ENCODE results near the gene FPR3. TPM values are rescaled to one million over a fixed set of nuclear protein-coding genes. Genes with fewer than 3 reads are reported as not detected.

Gene FPR3
- polyA plus RNA-seq, 1 donor from 2014 or later = not detected

- H3K27ac ChIP-seq (ENCODE audit: low read length) = no peak overlapping the region
- TF ChIP-seq CTCF (IDR thresholded peaks at IDR 0.05; ENCODE audit: poor library complexity, severe bottlenecking) = no peak
- no peak for TF ChIP-seq REST (IDR thresholded peaks at IDR 0.05; ENCODE audit: borderline replicate concordance)
- TF ChIP-seq EZH2 (IDR thresholded peaks at IDR 0.05; ENCODE audit: borderline replicate concordance, insufficient read depth, low read length, poor library complexity, severe bottlenecking) = no peak
- no peak for TF ChIP-seq POLR2AphosphoS5 (IDR thresholded peaks at IDR 0.05)
- TF ChIP-seq RAD21 (conservative IDR thresholded peaks at IDR 0.05) = no peak
- TF ChIP-seq SMC3 (conservative IDR thresholded peaks at IDR 0.05; ENCODE audit: poor library complexity) = no peak
- no peak for TF ChIP-seq EP300 (conservative IDR thresholded peaks at IDR 0.05; ENCODE audit: poor library complexity, severe bottlenecking)
- no peak for TF ChIP-seq MXI1 (conservative IDR thresholded peaks at IDR 0.05; ENCODE audit: poor library complexity, severe bottlenecking)
- no peak for TF ChIP-seq TAF1 (IDR thresholded peaks at IDR 0.05; ENCODE audit: low read depth)
- no peak overlapping the region for H3K4me2 ChIP-seq (ENCODE audit: low read length)
- no peak overlapping the region for H3K4me3 ChIP-seq (ENCODE audit: low read length)
- H3K9ac ChIP-seq (ENCODE audit: low read length) = no peak overlapping the region
- H4K20me1 ChIP-seq (ENCODE audit: insufficient read depth) = no peaks in the 10 kb centered on the region
- H3K36me3 ChIP-seq (ENCODE audit: insufficient read depth, low read length) = no peaks in the 10 kb centered on the region
- no peaks in the 10 kb centered on the region for H3F3A ChIP-seq (ENCODE audit: insufficient read depth, low read length, poor library complexity, severe bottlenecking)
- no peaks in the 10 kb centered on the region for H3K79me2 ChIP-seq (replicated peaks; ENCODE audit: insufficient read depth, low read length)
- no peaks in the 10 kb centered on the region for H3K9me2 ChIP-seq (ENCODE audit: insufficient read depth, low read length)
- no peaks in the 10 kb centered on the region for H3K9me3 ChIP-seq (ENCODE audit: low read length)
- H3K27me3 ChIP-seq (ENCODE audit: insufficient read depth, low read depth, low read length) = no peaks in the 10 kb centered on the region
- no peak overlapping the region for H2AFZ ChIP-seq (ENCODE audit: low read depth, low read length)
These were observed 29.9 kb upstream of the FPR3 start for GRCh38 chr19:51765086-51765485.

- Histone ChIP-seq H3K27ac (ENCODE audit: low read length) (no peak overlapping the region), H3K36me3 (ENCODE audit: insufficient read depth, low read length) (no peaks in the 10 kb centered on the region), H3K9ac (ENCODE audit: low read length) (no peak overlapping the region), H3K4me2 (ENCODE audit: low read length) (no peak overlapping the region), H3K27me3 (ENCODE audit: insufficient read depth, low read depth, low read length) (no peaks in the 10 kb centered on the region), H3K9me3 (ENCODE audit: low read length) (no peaks in the 10 kb centered on the region), H3K9me2 (ENCODE audit: insufficient read depth, low read length) (no peaks in the 10 kb centered on the region), H3F3A (ENCODE audit: insufficient read depth, low read length, poor library complexity, severe bottlenecking) (no peaks in the 10 kb centered on the region), H2AFZ (ENCODE audit: low read depth, low read length) (no peak overlapping the region), H3K4me3 (ENCODE audit: low read length) (no peak overlapping the region), H3K79me2 (replicated peaks; ENCODE audit: insufficient read depth, low read length) (no peaks in the 10 kb centered on the region), H4K20me1 (ENCODE audit: insufficient read depth) (no peaks in the 10 kb centered on the region)
- TF ChIP-seq EP300 (conservative IDR thresholded peaks at IDR 0.05; ENCODE audit: poor library complexity, severe bottlenecking) (no peak), RAD21 (conservative IDR thresholded peaks at IDR 0.05) (no peak)
These were observed 28.5 kb upstream of the FPR3 start for GRCh38 chr19:51766461-51766860.

Measured in neural cell (in vitro differentiated cells).